MM.1S (cell line): ENCODE results near the gene TRDN.

ENCODE experiments used
- DNase-seq: peaks from one replicate; pipeline ENCODE4 v3.0.0-alpha.2; 2015
- H2AFZ ChIP-seq: fragments of 300-600 bp; sonication (generic); 2 replicates; pipeline ENCODE4 v1.6.0; 2016; ENCODE audit warnings: antibody characterized with exemption, low read length
- H3F3A ChIP-seq: fragments of 300-600 bp; sonication (generic); 2 replicates; pipeline ENCODE4 v1.6.1; 2016; ENCODE audit warnings: mild to moderate bottlenecking, antibody characterized with exemption, low read length, moderate library complexity, mixed read lengths; ENCODE audit not compliant: insufficient read depth
- H3K27ac ChIP-seq: fragments of 300-600 bp; sonication (generic); 2 replicates; pipeline ENCODE4 v1.5.1; 2016; ENCODE audit warnings: mild to moderate bottlenecking, low read length
- H3K27me3 ChIP-seq: fragments of 300-600 bp; sonication (generic); replicated peaks from 2 replicates; pipeline ENCODE4 v1.6.0; 2016; ENCODE audit warnings: low read length; ENCODE audit not compliant: insufficient read depth
- H3K36me3 ChIP-seq: fragments of 300-600 bp; sonication (generic); replicated peaks from 2 replicates; pipeline ENCODE4 v1.6.1; 2016; ENCODE audit warnings: mild to moderate bottlenecking, low read length, mixed read lengths; ENCODE audit not compliant: insufficient read depth
- H3K4me1 ChIP-seq: fragments of 300-600 bp; sonication (generic); 2 replicates; pipeline ENCODE4 v1.6.1; 2016; ENCODE audit warnings: low read length, mixed read lengths
- H3K4me2 ChIP-seq: fragments of 300-600 bp; sonication (generic); 2 replicates; pipeline ENCODE4 v1.6.0; 2016; ENCODE audit warnings: low read depth, low read length
- H3K4me3 ChIP-seq: fragments of 300-600 bp; sonication (generic); 2 replicates; pipeline ENCODE4 v1.5.1; 2016; ENCODE audit warnings: low read length, mixed read lengths
- H3K79me2 ChIP-seq: fragments of 300-600 bp; sonication (generic); 2 replicates; pipeline ENCODE4 v1.6.1; 2016; ENCODE audit warnings: mixed run types, low read length, mixed read lengths
- H3K9ac ChIP-seq: fragments of 300-600 bp; sonication (generic); 2 replicates; pipeline ENCODE4 v1.6.1; 2016; ENCODE audit warnings: low read length, mixed read lengths
- H3K9me2 ChIP-seq: fragments of 300-600 bp; sonication (generic); replicated peaks from 2 replicates; pipeline ENCODE4 v1.6.1; 2016; ENCODE audit warnings: mild to moderate bottlenecking, low read length, mixed read lengths; ENCODE audit not compliant: insufficient read depth
- H3K9me3 ChIP-seq: fragments of 300-600 bp; sonication (generic); replicated peaks from 2 replicates; pipeline ENCODE4 v1.6.1; 2016; ENCODE audit warnings: mild to moderate bottlenecking, low read length, mixed read lengths; ENCODE audit not compliant: insufficient read depth
- H4K20me1 ChIP-seq: fragments of 300-600 bp; sonication (generic); 2 replicates; pipeline ENCODE4 v1.6.1; 2016; ENCODE audit warnings: mild to moderate bottlenecking, low read length, moderate library complexity, mixed read lengths; ENCODE audit not compliant: insufficient read depth
- EZH2 ChIP-seq: fragments of 300-600 bp; sonication (generic); optimal IDR thresholded peaks from 2 replicates; pipeline ENCODE3; 2017; ENCODE audit warnings: low read depth, mild to moderate bottlenecking, antibody characterized with exemption, low read length, mixed read lengths
- EZH2phosphoT487 ChIP-seq: fragments of 300-600 bp; sonication (generic); IDR thresholded peaks from 2 replicates; pipeline ENCODE4 v1.6.1; 2018; ENCODE audit warnings: antibody characterized with exemption, low read length
- TF ChIP-seq, protein P1 (sequence below): fragments of 300-600 bp; sonication (generic); IDR thresholded peaks from 2 replicates; pipeline ENCODE4 v1.5.1; 2016; ENCODE audit warnings: antibody characterized with exemption, low read length, mixed read lengths

Gene TRDN

DNA sequence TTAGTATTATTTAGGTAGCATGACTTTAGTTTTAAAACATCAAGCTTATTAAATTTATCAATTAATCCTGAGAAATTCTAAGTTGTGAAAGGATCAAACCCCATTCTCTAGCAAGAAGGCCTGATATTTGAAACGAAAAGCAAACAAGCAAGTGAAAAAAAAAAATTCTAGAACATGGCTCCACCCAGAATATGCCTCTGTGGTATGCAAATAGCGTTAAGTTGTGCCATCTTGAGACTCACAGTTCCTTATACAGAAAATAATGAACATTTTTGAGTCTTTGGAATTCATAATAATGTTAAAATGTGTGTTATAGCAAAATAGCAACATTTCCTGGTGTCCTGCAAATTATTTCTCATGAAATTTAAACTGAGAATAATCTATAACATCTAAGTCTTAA, 42.0 kb downstream of the TRDN start:
- H3K9me3 ChIP-seq = no peaks in the 10 kb centered on the region
- no peak overlapping the region for H3K4me3 ChIP-seq
- DNase-seq = peak; percentile 22
- H3K9ac ChIP-seq = no peak overlapping the region
- H3K4me1 ChIP-seq = no peaks in the 10 kb centered on the region
- H3K79me2 ChIP-seq = no peaks in the 10 kb centered on the region
- H4K20me1 ChIP-seq = no peaks in the 10 kb centered on the region
- no peaks in the 10 kb centered on the region for H3F3A ChIP-seq
- TF ChIP-seq, protein P1, sequence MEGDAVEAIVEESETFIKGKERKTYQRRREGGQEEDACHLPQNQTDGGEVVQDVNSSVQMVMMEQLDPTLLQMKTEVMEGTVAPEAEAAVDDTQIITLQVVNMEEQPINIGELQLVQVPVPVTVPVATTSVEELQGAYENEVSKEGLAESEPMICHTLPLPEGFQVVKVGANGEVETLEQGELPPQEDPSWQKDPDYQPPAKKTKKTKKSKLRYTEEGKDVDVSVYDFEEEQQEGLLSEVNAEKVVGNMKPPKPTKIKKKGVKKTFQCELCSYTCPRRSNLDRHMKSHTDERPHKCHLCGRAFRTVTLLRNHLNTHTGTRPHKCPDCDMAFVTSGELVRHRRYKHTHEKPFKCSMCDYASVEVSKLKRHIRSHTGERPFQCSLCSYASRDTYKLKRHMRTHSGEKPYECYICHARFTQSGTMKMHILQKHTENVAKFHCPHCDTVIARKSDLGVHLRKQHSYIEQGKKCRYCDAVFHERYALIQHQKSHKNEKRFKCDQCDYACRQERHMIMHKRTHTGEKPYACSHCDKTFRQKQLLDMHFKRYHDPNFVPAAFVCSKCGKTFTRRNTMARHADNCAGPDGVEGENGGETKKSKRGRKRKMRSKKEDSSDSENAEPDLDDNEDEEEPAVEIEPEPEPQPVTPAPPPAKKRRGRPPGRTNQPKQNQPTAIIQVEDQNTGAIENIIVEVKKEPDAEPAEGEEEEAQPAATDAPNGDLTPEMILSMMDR = no peak
- no peak for TF ChIP-seq EZH2
- TF ChIP-seq EZH2phosphoT487 = no peak
- no peak overlapping the region for H3K4me2 ChIP-seq
- no peak overlapping the region for H2AFZ ChIP-seq
- H3K27me3 ChIP-seq = no peaks in the 10 kb centered on the region
- H3K9me2 ChIP-seq = no peaks in the 10 kb centered on the region
- no peaks in the 10 kb centered on the region for H3K36me3 ChIP-seq
- no peak overlapping the region for H3K27ac ChIP-seq

DNA sequence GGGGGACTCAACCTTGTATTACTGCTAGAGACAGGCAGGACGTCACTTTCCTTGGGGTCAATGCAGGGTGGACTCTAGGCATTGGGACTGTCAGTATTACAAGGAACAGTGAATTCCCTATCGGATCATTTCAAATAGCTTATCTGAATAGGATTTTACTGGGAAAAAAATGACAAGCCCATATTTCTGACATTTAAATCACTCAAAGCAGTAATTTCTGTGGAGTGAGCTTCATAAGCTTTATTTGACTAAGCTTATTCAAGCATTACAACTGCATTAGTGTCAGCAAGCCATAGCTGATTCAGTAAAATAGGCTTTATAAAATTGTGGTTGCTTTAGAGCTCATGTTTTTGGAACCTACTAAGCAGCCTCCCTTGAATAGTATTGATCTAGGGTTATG, 44.3 kb downstream of the TRDN start:
- no peaks in the 10 kb centered on the region for H4K20me1 ChIP-seq
- H3K9ac ChIP-seq = no peak overlapping the region
- no peak overlapping the region for H2AFZ ChIP-seq
- no peaks in the 10 kb centered on the region for H3F3A ChIP-seq
- TF ChIP-seq EZH2phosphoT487 (no peak), EZH2 (no peak)
- TF ChIP-seq, protein P1 = no peak
- no peaks in the 10 kb centered on the region for H3K4me1 ChIP-seq
- no peak overlapping the region for H3K4me2 ChIP-seq
- H3K27me3 ChIP-seq = no peaks in the 10 kb centered on the region
- H3K9me3 ChIP-seq = no peaks in the 10 kb centered on the region
- H3K4me3 ChIP-seq = no peak overlapping the region
- DNase-seq = no peak
- no peaks in the 10 kb centered on the region for H3K9me2 ChIP-seq
- H3K79me2 ChIP-seq = no peaks in the 10 kb centered on the region
- H3K36me3 ChIP-seq = no peaks in the 10 kb centered on the region
- H3K27ac ChIP-seq = no peak overlapping the region

DNA sequence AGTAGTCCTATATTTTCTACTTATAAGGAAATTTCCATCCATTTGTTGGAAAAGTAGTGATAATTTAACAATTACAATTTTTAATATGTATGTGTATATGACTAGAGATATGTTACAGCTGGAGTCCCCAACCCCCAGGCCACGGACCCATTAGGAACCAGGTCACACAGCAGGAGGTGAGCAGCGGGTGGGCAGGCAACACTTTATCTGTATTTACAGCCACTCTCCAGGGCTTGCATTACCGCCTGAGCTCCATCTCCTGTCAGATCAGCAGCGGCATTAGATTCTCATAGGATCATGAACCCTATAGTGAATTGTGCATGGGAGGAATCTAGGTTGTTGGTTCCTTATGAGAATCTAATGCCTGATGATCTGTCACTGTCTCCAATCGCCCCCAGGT, 46.8 kb downstream of the TRDN start:
- no peaks in the 10 kb centered on the region for H3K9me2 ChIP-seq
- DNase-seq = no peak
- no peak overlapping the region for H3K4me2 ChIP-seq
- TF ChIP-seq EZH2phosphoT487 (no peak), EZH2 (no peak)
- TF ChIP-seq, protein P1 = no peak
- no peak overlapping the region for H3K9ac ChIP-seq
- no peaks in the 10 kb centered on the region for H3F3A ChIP-seq
- H3K36me3 ChIP-seq = no peaks in the 10 kb centered on the region
- H3K4me1 ChIP-seq = no peaks in the 10 kb centered on the region
- no peaks in the 10 kb centered on the region for H3K27me3 ChIP-seq
- H3K4me3 ChIP-seq = no peak overlapping the region
- no peak overlapping the region for H2AFZ ChIP-seq
- H3K9me3 ChIP-seq = no peaks in the 10 kb centered on the region
- H3K27ac ChIP-seq = no peak overlapping the region
- H4K20me1 ChIP-seq = no peaks in the 10 kb centered on the region
- H3K79me2 ChIP-seq = no peaks in the 10 kb centered on the region
